Limb (tissue), 2 donors: ENCODE data around the gene PRDM13.
"Not testable (repeated sequence)": the region's sequence is repeated elsewhere in the genome, so short reads cannot be mapped to it uniquely, and the experiment has no call there.

Experiments used
- DNase-seq, 2 donors: peaks; one replicate each; pipeline ENCODE4 v3.0.0-alpha.2; 2016; ENCODE audit errors: extremely low spot score in 2 of 2

Gene PRDM13

GRCh38 chr6:99622044-99622443 lies 15.4 kb downstream of the PRDM13 start:
- not testable (repeated sequence) for DNase-seq

GRCh38 chr6:99629293-99629692 lies 22.7 kb downstream of the PRDM13 start:
- no peak for DNase-seq

GRCh38 chr6:99637629-99638028 lies 31.0 kb downstream of the PRDM13 start:
- DNase-seq: no peak

- not testable (repeated sequence) for DNase-seq
Measured at GRCh38 chr6:99638358-99638757, 31.7 kb downstream of the PRDM13 start.

GRCh38 chr6:99641270-99641669 lies 34.6 kb downstream of the PRDM13 start:
- DNase-seq: no peak

GRCh38 chr6:99645986-99646385 lies 39.4 kb downstream of the PRDM13 start:
- no peak for DNase-seq

GRCh38 chr6:99650091-99650571 lies 43.5 kb downstream of the PRDM13 start:
- not testable (repeated sequence) for DNase-seq

GRCh38 chr6:99660206-99660605 lies 53.6 kb downstream of the PRDM13 start:
- no peak for DNase-seq

GRCh38 chr6:99661870-99662269 lies 55.2 kb downstream of the PRDM13 start:
- no peak for DNase-seq

GRCh38 chr6:99662616-99663015 lies 56.0 kb downstream of the PRDM13 start:
- no peak for DNase-seq
